HepG2 (cell line): ENCODE data around the gene B9D2. TPM values are rescaled to one million over a fixed set of nuclear protein-coding genes. Genes with fewer than 3 reads are reported as not detected.

Source experiments
- BORCS8-MEF2B ChIP-seq: sonication (generic); formaldehyde crosslinking; IDR thresholded peaks from 2 replicates; pipeline ENCODE4 v1.8.0; 2022; ENCODE audit warnings: mild to moderate bottlenecking, missing genetic modification reagents
- FLYWCH1 ChIP-seq: sonication (generic); formaldehyde crosslinking; IDR thresholded peaks from 2 replicates; pipeline ENCODE4 v1.8.1; 2023; ENCODE audit warnings: mild to moderate bottlenecking, missing genetic modification reagents
- HMG20B ChIP-seq: conservative IDR thresholded peaks from 2 replicates; pipeline ENCODE4 v1.6.1; 2016; ENCODE audit warnings: missing genetic modification reagents, missing compliant biosample characterization
- KDM1A ChIP-seq: IDR thresholded peaks from 2 replicates; pipeline ENCODE4 v1.6.1; 2016; ENCODE audit warnings: missing compliant biosample characterization
- MIXL1 ChIP-seq: IDR thresholded peaks from 2 replicates; pipeline ENCODE4 v1.6.1; 2016
- NFKB2 ChIP-seq: sonication (generic); formaldehyde crosslinking; IDR thresholded peaks from 2 replicates; pipeline ENCODE4 v1.4.0; 2020; ENCODE audit warnings: missing genetic modification reagents, borderline replicate concordance
- RBFOX2 ChIP-seq: fragments of 200-400 bp; formaldehyde crosslinking; IDR thresholded peaks from 2 replicates; pipeline ENCODE4 v1.6.1; 2017; ENCODE audit warnings: low read depth, mild to moderate bottlenecking, low read length
- SETDB1 ChIP-seq: sonication (generic); formaldehyde crosslinking; IDR thresholded peaks from 2 replicates; pipeline ENCODE4 v1.5.1; 2020; ENCODE audit warnings: missing genetic modification reagents, mild to moderate bottlenecking, borderline replicate concordance
- SMAD1 ChIP-seq: sonication (generic); formaldehyde crosslinking; IDR thresholded peaks from 2 replicates; pipeline ENCODE4 v1.4.0; 2020; ENCODE audit warnings: missing genetic modification reagents, low read depth, mild to moderate bottlenecking, borderline replicate concordance
- SSRP1 ChIP-seq: IDR thresholded peaks from 2 replicates; pipeline ENCODE4 v1.6.1; 2016; ENCODE audit warnings: control low read depth
- TSC22D2 ChIP-seq: sonication (generic); formaldehyde crosslinking; IDR thresholded peaks from 2 replicates; pipeline ENCODE4 v1.5.1; 2020; ENCODE audit warnings: missing genetic modification reagents, mild to moderate bottlenecking, borderline replicate concordance
- ZKSCAN5 ChIP-seq: sonication (generic); formaldehyde crosslinking; IDR thresholded peaks from 2 replicates; pipeline ENCODE4 v1.5.1; 2020; ENCODE audit warnings: mild to moderate bottlenecking, missing genetic modification reagents
- ZNF138 ChIP-seq: sonication (generic); formaldehyde crosslinking; IDR thresholded peaks from 2 replicates; pipeline ENCODE4 v1.5.0; 2020; ENCODE audit warnings: mild to moderate bottlenecking, low read depth, missing genetic modification reagents
- ZNF282 ChIP-seq: fragments of 450-650 bp; IDR thresholded peaks from 2 replicates; pipeline ENCODE4 v1.6.1; 2018; ENCODE audit not compliant: partially characterized antibody
- ZNF354B ChIP-seq: sonication (generic); formaldehyde crosslinking; IDR thresholded peaks from 2 replicates; pipeline ENCODE4 v1.8.0; 2022; ENCODE audit warnings: mild to moderate bottlenecking, missing genetic modification reagents
- ZNF850 ChIP-seq: sonication (generic); formaldehyde crosslinking; conservative IDR thresholded peaks from 2 replicates; pipeline ENCODE4 v1.9.0; 2021; ENCODE audit warnings: mild to moderate bottlenecking, missing genetic modification reagents
- polyA plus RNA-seq, 8 experiments: library from polyadenylated mRNA; depleted of rRNA in 3 of 8; stranded (reverse) in 7 of 8; unstranded in 1 of 8; fragments of >200 nt; fragmentation: Illumina TruSeq in 4 of 8; extraction: Trizol in 4 of 8; gene quantifications; 2 replicates each; pipeline versions ENCODE4 v1.2.1 to v1.2.3, GENCODE V29; 2011 to 2016; ENCODE audit warnings: low read depth in 4 of 8, missing spikeins in 1 of 8, mixed read lengths in 1 of 8; ENCODE audit not compliant: insufficient read depth in 1 of 8
- total RNA-seq, 5 experiments: library from RNA; depleted of rRNA; stranded (reverse); fragments of >200 nt; fragmentation: Illumina TruSeq; extraction: Trizol; gene quantifications; 2 replicates each; pipeline ENCODE4 v1.2.3, GENCODE V29; 2016; ENCODE audit warnings: low read depth in 1 of 5
- TF ChIP-seq, protein P1 (sequence below): sonication (generic); formaldehyde crosslinking; IDR thresholded peaks from 2 replicates; pipeline ENCODE4 v1.4.0; 2020; ENCODE audit warnings: missing genetic modification reagents
- TF ChIP-seq, protein P2 (sequence below): sonication (generic); formaldehyde crosslinking; IDR thresholded peaks from 2 replicates; pipeline ENCODE4 v1.5.0; 2020; ENCODE audit warnings: missing genetic modification reagents, mild to moderate bottlenecking, borderline replicate concordance
- TF ChIP-seq, protein P3 (sequence below): sonication (generic); formaldehyde crosslinking; IDR thresholded peaks from 2 replicates; pipeline ENCODE4 v1.8.0; 2022; ENCODE audit warnings: mild to moderate bottlenecking, missing genetic modification reagents; ENCODE audit not compliant: insufficient replicate concordance
- TF ChIP-seq, protein P4 (sequence below): sonication (generic); formaldehyde crosslinking; conservative IDR thresholded peaks from 2 replicates; pipeline ENCODE4 v1.8.0; 2022; ENCODE audit warnings: missing genetic modification reagents
- TF ChIP-seq, protein P5 (sequence below): sonication (generic); formaldehyde crosslinking; IDR thresholded peaks from 2 replicates; pipeline ENCODE4 v1.9.0; 2021; ENCODE audit warnings: missing genetic modification reagents, mild to moderate bottlenecking, borderline replicate concordance

B9D2 gene
- total and polyA plus RNA-seq, 2 of the 13 experiments (the other 11 are each of a cell fraction or from before 2014, with no cell fraction given), result 3.1 to 4.4 TPM

DNA sequence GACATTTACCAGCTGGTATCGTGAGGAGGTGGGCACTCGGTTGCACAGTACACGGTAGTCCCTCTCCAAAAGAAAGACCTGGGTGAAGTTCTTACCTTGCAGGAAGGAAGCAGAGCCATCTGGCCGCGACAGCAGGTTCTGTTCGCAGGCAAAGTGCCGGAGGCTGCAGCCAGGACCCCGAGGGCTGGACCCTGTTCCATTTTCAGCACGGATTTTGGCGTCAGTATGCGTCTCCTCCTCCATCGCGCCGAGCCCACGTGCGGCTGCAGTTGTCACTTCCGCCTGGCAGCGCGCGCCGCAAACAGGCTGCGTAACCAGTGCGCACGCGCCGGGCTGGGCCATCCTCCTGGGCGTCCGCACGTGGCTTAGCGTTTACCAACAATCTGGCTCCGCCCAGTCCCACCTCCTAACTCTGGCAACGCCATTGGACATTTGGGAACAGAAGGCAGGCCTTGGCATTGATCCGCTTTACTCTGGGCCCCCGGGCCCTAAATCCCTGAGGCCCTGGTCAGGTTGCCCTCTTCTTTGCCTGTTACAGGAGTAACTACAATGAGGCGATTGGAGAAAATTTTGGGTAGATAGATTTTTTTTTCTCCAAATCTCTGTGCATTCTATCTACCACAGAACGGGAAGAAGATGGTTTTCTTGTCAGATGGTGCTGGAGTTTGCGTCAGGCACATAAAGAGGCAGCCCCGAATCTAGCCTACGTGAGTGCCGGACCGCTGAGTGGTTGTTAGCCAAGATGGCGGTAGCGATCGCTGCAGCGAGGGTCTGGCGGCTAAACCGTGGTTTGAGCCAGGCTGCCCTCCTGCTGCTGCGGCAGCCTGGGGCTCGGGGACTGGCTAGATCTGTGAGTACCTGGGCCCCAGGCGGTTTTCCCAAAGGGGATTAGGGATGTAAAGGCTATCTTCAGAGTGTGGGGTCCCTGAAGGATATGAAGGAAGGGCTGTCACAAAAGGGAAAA, 33.4 kb upstream of the B9D2 start, which contains the start of the genes BCKDHA and EXOSC5 (continued):
- TF ChIP-seq, protein P1, sequence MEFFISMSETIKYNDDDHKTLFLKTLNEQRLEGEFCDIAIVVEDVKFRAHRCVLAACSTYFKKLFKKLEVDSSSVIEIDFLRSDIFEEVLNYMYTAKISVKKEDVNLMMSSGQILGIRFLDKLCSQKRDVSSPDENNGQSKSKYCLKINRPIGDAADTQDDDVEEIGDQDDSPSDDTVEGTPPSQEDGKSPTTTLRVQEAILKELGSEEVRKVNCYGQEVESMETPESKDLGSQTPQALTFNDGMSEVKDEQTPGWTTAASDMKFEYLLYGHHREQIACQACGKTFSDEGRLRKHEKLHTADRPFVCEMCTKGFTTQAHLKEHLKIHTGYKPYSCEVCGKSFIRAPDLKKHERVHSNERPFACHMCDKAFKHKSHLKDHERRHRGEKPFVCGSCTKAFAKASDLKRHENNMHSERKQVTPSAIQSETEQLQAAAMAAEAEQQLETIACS, result peak; percentile 67; the same call in 1 of the 2 replicates
- TF ChIP-seq, protein P2, sequence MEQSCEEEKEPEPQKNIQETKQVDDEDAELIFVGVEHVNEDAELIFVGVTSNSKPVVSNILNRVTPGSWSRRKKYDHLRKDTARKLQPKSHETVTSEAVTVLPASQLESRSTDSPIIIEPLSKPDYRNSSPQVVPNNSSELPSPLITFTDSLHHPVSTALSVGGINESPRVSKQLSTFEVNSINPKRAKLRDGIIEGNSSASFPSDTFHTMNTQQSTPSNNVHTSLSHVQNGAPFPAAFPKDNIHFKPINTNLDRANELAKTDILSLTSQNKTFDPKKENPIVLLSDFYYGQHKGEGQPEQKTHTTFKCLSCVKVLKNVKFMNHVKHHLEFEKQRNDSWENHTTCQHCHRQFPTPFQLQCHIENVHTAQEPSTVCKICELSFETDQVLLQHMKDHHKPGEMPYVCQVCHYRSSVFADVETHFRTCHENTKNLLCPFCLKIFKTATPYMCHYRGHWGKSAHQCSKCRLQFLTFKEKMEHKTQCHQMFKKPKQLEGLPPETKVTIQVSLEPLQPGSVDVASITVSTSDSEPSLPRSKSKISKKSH (CRISPR knock-in tag), result peak; percentile 31; the same call in 1 of the 2 replicates
- TF ChIP-seq RBFOX2, result peak; percentile 83
- no peak for TF ChIP-seq ZNF282
- TF ChIP-seq SSRP1 (CRISPR knock-in tag), result no peak
- no peak for TF ChIP-seq ZNF850 (CRISPR knock-in tag)
- TF ChIP-seq FLYWCH1 (CRISPR knock-in tag), result no peak
- TF ChIP-seq, protein P3, sequence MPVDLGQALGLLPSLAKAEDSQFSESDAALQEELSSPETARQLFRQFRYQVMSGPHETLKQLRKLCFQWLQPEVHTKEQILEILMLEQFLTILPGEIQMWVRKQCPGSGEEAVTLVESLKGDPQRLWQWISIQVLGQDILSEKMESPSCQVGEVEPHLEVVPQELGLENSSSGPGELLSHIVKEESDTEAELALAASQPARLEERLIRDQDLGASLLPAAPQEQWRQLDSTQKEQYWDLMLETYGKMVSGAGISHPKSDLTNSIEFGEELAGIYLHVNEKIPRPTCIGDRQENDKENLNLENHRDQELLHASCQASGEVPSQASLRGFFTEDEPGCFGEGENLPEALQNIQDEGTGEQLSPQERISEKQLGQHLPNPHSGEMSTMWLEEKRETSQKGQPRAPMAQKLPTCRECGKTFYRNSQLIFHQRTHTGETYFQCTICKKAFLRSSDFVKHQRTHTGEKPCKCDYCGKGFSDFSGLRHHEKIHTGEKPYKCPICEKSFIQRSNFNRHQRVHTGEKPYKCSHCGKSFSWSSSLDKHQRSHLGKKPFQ (CRISPR knock-in tag), result peak; percentile 33
- no peak for TF ChIP-seq ZKSCAN5 (CRISPR knock-in tag)
- TF ChIP-seq SMAD1, result no peak
- TF ChIP-seq, protein P4, sequence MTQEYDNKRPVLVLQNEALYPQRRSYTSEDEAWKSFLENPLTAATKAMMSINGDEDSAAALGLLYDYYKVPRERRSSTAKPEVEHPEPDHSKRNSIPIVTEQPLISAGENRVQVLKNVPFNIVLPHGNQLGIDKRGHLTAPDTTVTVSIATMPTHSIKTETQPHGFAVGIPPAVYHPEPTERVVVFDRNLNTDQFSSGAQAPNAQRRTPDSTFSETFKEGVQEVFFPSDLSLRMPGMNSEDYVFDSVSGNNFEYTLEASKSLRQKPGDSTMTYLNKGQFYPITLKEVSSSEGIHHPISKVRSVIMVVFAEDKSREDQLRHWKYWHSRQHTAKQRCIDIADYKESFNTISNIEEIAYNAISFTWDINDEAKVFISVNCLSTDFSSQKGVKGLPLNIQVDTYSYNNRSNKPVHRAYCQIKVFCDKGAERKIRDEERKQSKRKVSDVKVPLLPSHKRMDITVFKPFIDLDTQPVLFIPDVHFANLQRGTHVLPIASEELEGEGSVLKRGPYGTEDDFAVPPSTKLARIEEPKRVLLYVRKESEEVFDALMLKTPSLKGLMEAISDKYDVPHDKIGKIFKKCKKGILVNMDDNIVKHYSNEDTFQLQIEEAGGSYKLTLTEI, result no peak
- TF ChIP-seq TSC22D2 (CRISPR knock-in tag), result no peak
- no peak for TF ChIP-seq HMG20B (CRISPR knock-in tag)
- TF ChIP-seq BORCS8-MEF2B (CRISPR knock-in tag), result peak; percentile 64
- TF ChIP-seq, protein P5, sequence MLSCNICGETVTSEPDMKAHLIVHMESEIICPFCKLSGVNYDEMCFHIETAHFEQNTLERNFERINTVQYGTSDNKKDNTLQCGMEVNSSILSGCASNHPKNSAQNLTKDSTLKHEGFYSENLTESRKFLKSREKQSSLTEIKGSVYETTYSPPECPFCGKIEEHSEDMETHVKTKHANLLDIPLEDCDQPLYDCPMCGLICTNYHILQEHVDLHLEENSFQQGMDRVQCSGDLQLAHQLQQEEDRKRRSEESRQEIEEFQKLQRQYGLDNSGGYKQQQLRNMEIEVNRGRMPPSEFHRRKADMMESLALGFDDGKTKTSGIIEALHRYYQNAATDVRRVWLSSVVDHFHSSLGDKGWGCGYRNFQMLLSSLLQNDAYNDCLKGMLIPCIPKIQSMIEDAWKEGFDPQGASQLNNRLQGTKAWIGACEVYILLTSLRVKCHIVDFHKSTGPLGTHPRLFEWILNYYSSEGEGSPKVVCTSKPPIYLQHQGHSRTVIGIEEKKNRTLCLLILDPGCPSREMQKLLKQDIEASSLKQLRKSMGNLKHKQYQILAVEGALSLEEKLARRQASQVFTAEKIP (CRISPR knock-in tag), result no peak
- TF ChIP-seq SETDB1, result no peak
- 0 out of 2 replicates have a peak, but pooled peaks have one; percentile 35 for TF ChIP-seq ZNF138
- no peak for TF ChIP-seq MIXL1 (CRISPR knock-in tag)
- TF ChIP-seq NFKB2 (CRISPR knock-in tag), result peak; percentile 88
- no peak for TF ChIP-seq ZNF354B (CRISPR knock-in tag)
- no peak for TF ChIP-seq KDM1A (CRISPR knock-in tag)
